Measurements from ENCODE around the gene KCNJ8.

GRCh38 chr12:21819678-21820077, 45.2 kb upstream of the KCNJ8 start:
- TF ChIP-seq, protein P1, sequence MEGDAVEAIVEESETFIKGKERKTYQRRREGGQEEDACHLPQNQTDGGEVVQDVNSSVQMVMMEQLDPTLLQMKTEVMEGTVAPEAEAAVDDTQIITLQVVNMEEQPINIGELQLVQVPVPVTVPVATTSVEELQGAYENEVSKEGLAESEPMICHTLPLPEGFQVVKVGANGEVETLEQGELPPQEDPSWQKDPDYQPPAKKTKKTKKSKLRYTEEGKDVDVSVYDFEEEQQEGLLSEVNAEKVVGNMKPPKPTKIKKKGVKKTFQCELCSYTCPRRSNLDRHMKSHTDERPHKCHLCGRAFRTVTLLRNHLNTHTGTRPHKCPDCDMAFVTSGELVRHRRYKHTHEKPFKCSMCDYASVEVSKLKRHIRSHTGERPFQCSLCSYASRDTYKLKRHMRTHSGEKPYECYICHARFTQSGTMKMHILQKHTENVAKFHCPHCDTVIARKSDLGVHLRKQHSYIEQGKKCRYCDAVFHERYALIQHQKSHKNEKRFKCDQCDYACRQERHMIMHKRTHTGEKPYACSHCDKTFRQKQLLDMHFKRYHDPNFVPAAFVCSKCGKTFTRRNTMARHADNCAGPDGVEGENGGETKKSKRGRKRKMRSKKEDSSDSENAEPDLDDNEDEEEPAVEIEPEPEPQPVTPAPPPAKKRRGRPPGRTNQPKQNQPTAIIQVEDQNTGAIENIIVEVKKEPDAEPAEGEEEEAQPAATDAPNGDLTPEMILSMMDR (IDR thresholded peaks at IDR 0.05): no peak
- TF ChIP-seq POLR2A (IDR thresholded peaks at IDR 0.05): no peak
